ENCODE data around the gene EXT2. TPM values are rescaled to one million over a fixed set of nuclear protein-coding genes. Genes with fewer than 3 reads are reported as not detected.

The EXT2 gene
- total RNA-seq, 1 experiment from 2014 or later: 74.9 TPM

DNA sequence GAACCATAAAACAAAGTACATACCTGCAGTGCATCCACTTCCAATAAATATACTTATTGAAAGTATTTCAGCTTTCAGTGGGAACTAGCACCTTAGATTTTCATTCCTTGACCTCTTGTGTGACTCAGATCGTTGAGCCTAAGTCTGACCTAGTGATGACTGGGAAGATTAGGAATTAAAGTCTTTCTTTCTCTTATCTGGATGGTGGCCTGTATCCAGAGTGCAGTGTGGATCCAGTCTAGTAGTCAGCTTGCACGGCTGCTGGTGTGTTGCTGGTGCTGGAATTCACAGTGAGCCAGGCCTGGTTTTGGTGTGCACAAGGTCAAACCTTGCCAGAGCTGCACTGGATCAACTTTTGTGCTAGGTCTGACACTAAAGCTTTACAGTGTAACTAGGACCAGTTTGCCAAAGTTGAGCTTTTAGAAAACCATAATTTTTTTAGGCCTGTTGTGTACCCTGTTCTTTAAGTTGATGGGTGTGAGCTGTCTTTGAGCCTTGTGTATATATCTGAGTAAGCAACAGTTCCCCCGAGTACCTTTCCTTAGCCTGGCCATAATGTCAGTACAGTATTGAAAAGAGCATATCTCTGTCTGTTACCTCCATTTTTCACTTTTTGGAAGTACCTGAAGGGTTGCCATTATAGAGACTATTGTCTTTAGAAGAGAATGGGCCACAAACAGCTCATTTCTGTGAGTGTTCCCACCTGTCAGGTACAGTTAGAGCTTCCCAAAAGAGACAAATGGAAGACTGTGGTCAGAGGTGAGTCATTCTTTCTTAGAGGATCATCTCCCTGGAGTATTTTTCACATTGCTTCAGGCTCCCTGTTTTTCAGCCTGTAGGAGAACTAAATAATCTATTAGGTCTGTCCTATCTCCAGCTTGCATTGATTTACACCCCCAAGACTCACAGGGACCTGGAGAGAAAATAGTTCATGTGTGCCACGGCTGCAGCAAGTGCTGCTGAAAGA, 124.6 kb downstream of the EXT2 start:
- no peak for DNase-seq (ENCODE audit: low spot score)
- in situ Hi-C loops (cut with HindIII; ENCODE audit: low sequenced_read_pairs): no loop called here

GRCh38 chr11:44221456-44221855, 126.0 kb downstream of the EXT2 start:
- in situ Hi-C loops (cut with HindIII; ENCODE audit: low sequenced_read_pairs): no loop called here
- no peak for DNase-seq (ENCODE audit: low spot score)

GRCh38 chr11:44221992-44222391, 126.5 kb downstream of the EXT2 start:
- DNase-seq (ENCODE audit: low spot score): no peak
- in situ Hi-C loops (cut with HindIII; ENCODE audit: low sequenced_read_pairs): no loop called here

GRCh38 chr11:44223238-44223637, 127.8 kb downstream of the EXT2 start:
- in situ Hi-C loops (cut with HindIII; ENCODE audit: low sequenced_read_pairs): no loop called here
- no peak for DNase-seq (ENCODE audit: low spot score)

- in situ Hi-C loops (cut with HindIII; ENCODE audit: low sequenced_read_pairs): no loop called here
- no peak for DNase-seq (ENCODE audit: low spot score)
These were observed 129.5 kb downstream of the EXT2 start for GRCh38 chr11:44224867-44225501.

GRCh38 chr11:44226490-44226889, 131.0 kb downstream of the EXT2 start:
- in situ Hi-C loops (cut with HindIII; ENCODE audit: low sequenced_read_pairs): no loop called here

GRCh38 chr11:44226945-44227344, 131.5 kb downstream of the EXT2 start:
- DNase-seq (ENCODE audit: low spot score): no peak
- in situ Hi-C loops (cut with HindIII; ENCODE audit: low sequenced_read_pairs): no loop called here

More at GRCh38 chr11:44226490-44226889, 131.0 kb downstream of the EXT2 start:
- no peak for DNase-seq (ENCODE audit: low spot score)

DNA sequence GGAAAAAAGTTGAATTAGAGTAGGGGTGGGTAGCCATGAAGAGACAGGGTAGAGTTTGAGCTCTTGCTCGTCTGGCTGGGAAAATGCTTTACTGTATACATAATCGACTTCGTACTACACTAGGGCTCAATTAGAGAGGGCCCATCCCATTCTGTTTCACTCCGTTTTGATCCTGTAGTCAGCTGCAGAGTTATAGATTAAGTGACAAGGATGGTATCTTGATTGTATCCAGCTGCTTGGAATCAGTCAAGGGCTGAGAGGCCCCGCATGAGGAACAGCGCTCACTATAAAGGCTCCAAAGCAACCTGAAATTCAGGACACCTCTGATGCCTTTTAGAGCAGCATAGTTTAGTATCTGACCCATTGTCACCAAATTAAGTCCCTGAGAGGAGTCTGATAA, 132.9 kb downstream of the EXT2 start:
- no peak for DNase-seq (ENCODE audit: low spot score)
- in situ Hi-C loops (cut with HindIII; ENCODE audit: low sequenced_read_pairs): no loop called here

DNA sequence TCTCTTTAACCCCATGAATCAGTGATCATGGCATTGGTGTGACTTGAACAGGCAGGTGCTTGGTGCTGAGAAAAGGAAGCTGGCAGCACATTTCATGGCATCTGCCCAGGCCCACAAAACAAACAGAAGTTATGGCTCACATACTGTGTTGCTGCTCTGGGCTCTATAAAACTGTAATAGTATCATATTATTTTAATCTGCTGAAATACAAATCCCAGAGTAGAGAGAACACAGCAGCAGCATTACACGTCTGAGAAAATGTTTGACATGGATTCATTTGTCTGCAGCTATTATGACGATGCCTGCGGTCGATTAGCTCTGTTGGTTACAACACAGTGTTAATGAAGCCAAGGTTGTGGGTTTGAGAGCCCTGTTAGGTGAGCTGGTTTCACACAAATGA, 133.6 kb downstream of the EXT2 start:
- in situ Hi-C loops (cut with HindIII; ENCODE audit: low sequenced_read_pairs): no loop called here
- no peak for DNase-seq (ENCODE audit: low spot score)

- in situ Hi-C loops (cut with HindIII; ENCODE audit: low sequenced_read_pairs): no loop called here
- DNase-seq (ENCODE audit: low spot score): no peak
These were observed 134.1 kb downstream of the EXT2 start for GRCh38 chr11:44229624-44230023.

DNA sequence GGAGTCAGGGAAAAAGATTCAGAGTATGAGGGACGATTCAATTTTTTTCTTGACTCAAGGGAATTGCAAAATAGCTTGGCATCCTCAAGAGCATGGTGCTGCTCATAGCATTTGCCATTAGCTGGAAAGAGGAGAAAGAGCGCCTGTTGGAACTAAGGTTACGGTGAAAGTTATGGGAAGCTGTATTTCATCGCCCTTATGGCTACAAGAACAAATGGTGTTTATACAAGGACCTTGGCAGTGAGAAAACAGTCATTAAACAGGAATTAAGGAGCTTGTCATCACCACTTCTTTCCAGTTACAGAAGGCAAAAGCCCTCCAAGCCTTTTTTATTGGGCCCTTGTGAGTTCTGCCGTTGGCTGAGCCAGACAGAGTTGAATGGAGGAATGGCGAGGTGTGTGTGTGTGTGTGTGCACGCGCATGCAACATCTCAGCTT, 140.3 kb downstream of the EXT2 start:
- no peak for DNase-seq (ENCODE audit: low spot score)
- in situ Hi-C loops (cut with HindIII; ENCODE audit: low sequenced_read_pairs): no loop called here

GRCh38 chr11:44236296-44236695, 140.8 kb downstream of the EXT2 start:
- DNase-seq (ENCODE audit: low spot score): no peak
- in situ Hi-C loops (cut with HindIII; ENCODE audit: low sequenced_read_pairs): no loop called here

DNA sequence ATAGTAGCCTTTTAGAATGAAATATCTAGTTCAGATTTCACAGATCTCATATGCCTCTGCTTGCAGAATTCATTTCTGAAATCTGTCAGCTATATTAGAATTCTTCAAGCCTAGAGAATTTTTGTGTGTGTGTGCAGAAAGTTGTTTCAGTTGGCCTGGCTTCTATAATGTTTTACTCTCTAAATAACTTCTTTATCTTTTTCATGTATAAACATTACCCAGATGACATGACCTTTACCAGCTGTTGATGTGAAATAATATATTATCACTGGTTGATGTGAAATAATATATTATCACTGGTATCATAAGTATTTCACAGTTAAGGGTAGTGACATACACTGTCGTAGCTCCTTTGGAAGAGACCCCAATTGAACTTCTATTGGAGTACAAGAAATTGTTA, 141.7 kb downstream of the EXT2 start:
- in situ Hi-C loops (cut with HindIII; ENCODE audit: low sequenced_read_pairs): no loop called here

GRCh38 chr11:44241851-44242250, 146.4 kb downstream of the EXT2 start:
- in situ Hi-C loops (cut with HindIII; ENCODE audit: low sequenced_read_pairs): no loop called here
- DNase-seq (ENCODE audit: low spot score): no peak

More for the DNA sequence above, 141.7 kb downstream of the EXT2 start:
- DNase-seq (ENCODE audit: low spot score): no peak

DNA sequence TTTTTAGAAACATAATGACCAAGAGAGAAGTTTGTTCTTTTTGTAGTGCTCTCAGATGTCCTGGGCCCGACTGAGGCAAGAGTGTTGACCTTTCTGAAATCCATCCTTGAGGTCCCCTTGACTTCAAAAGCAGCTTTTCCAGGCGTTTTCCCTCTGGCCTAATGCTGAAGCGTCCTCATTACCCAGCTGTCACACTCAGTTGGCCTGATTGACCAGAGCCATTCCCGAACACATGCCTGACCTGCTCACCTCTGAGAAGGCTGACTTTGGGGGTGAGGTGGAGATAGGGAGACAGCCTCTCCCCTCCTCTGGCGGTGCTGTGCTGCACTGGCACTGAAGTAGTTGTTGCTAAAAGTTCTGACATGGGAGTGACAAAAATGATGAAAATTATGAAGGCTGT, 147.6 kb downstream of the EXT2 start:
- DNase-seq (ENCODE audit: low spot score): no peak
- in situ Hi-C loops (cut with HindIII; ENCODE audit: low sequenced_read_pairs): no loop called here

- peak; percentile 31 for DNase-seq (ENCODE audit: low spot score)
- in situ Hi-C loops (cut with HindIII; ENCODE audit: low sequenced_read_pairs): no loop called here
These were observed 148.3 kb downstream of the EXT2 start for GRCh38 chr11:44243595-44244343.

DNA sequence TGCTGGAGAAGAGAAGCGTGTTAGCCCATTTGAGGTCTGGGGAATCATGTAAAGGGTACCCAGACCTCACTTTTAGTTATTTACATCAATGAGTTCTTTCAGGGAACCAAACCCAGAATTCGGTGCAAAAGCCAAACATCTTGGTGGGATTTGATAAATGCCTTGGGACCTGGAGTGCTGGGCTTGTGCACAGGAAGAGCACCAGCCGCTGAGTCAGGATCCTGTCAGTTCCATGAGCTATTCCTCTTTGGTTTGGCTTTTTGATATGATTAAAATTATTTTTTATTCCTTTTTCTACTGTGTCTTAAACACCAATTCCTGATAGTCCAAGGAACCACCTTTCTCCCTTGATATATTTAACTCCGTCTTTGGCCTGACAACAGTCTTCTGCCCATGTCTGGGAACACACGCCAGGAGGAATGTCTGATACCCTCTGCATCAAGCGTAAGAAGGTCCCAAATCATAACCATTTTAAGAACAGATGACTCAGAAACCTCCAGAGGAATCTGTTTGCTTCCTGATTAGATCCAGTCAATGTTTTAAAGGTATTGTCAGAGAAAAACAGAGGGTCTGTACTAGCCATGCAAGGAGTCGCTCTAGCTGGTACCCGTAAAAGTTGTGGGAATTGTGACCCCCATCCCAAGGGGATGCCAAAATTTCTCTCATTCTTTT, 149.3 kb downstream of the EXT2 start:
- DNase-seq (ENCODE audit: low spot score): no peak
- in situ Hi-C loops (cut with HindIII; ENCODE audit: low sequenced_read_pairs): no loop called here

- DNase-seq (ENCODE audit: low spot score): no peak
- in situ Hi-C loops (cut with HindIII; ENCODE audit: low sequenced_read_pairs): no loop called here
These were observed 151.2 kb downstream of the EXT2 start for GRCh38 chr11:44246726-44247125.

DNA sequence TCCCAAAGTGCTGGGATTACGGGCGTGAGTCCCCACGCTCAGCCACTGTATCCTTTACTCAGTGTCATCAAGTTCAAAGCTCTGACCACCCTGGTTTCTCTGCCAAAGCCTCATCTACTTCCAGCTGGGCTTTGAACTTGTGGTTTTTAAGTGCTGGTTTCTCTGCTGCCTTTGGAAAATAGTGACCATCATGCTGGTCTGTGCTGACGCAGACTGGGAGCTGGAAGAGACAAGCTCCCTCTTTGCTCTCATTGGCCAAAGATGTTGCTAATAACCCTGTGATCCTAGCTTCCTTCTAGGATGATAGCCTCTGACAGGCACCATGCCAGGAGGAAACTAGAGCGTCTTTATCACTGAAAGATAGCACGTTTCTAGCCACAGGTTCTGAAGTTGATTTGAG, 152.0 kb downstream of the EXT2 start:
- no peak for DNase-seq (ENCODE audit: low spot score)

More for the DNA sequence above, 152.0 kb downstream of the EXT2 start:
- in situ Hi-C loops (cut with HindIII; ENCODE audit: low sequenced_read_pairs): no loop called here
